ENCODE measurements around the gene RCCD1. TPM values are rescaled to one million over a fixed set of nuclear protein-coding genes. Genes with fewer than 3 reads are reported as not detected.

Gene RCCD1
- total RNA-seq, 4 donors from 2014 or later = 1.4 to 4.8 (median 4.4) TPM

DNA sequence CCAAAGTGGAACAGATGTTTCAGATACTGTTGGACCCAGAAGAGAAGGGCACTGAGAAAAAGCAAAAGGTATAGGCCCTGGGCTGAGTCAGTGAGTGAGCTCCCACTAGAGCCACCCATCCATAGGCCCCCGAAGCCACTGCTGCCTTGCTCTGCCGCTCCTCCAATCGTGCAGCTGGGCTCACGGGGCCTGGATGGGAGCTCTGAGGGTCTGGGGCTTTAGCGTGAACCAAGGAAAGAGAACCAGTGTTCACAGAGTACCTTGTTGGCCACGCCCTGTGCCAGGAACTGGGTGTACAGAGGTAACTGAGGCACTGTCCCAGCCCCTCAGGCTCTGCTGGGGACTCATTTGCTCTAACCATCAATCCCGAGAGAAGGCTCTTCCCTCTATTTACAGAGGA lies 14.9 kb upstream of the RCCD1 start:
- ATAC-seq (no peak), DNase-seq (no peak)
- intact Hi-C loops (cut with DNase I; ENCODE audit: low total_unique reads) = no loop called here
- Histone ChIP-seq H3K4me3 (no peak overlapping the region), H3K9me3 (no peaks in the 10 kb centered on the region), H3K27me3 (no peaks in the 10 kb centered on the region), H3K4me1 (peaks cover 9 to 14% of the 10 kb centered on the region in 2 donors), H3K36me3 (peaks cover 0 to 81% of the 10 kb centered on the region in 2 donors), H3K27ac (no peak overlapping the region)
- in situ Hi-C loops (cut with MboI; ENCODE audit: low sequenced_read_pairs in 4 of 4) = no loop called here
- no peak for TF ChIP-seq POLR2A (IDR thresholded peaks at IDR 0.05)
- no peak for TF ChIP-seq CTCF (IDR thresholded peaks at IDR 0.05 in 4 of 5, conservative IDR thresholded peaks at IDR 0.05 in 1 of 5)

DNA sequence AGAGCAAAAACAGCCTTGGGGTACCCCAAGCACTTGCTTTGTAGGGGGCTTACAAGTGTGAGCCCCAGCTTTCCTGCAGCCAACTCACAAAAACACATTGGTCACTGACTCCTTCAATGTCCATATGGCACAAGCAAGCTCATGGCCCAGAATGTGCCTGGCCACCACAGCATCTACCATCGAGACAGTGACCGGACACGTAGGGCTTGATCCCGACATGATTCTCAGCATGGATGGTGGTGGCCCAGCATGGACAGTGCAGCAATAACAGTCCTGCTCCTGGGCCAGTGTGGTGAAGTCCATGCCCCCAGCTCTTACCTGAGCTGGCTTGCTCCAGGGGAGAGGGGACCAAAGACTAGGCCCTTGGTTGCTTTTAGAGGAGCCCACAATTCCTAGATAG lies 13.6 kb upstream of the RCCD1 start:
- H3K4me1 ChIP-seq = peaks cover 4 to 5% of the 10 kb centered on the region in 2 donors
- H3K4me3 ChIP-seq = no peak overlapping the region
- DNase-seq = no peak
- peaks cover 0 to 87% of the 10 kb centered on the region in 2 donors for H3K36me3 ChIP-seq
- ATAC-seq = no peak
- no peaks in the 10 kb centered on the region for H3K9me3 ChIP-seq
- no peaks in the 10 kb centered on the region for H3K27me3 ChIP-seq
- in situ Hi-C loops (cut with MboI; ENCODE audit: low sequenced_read_pairs in 4 of 4) = no loop called here
- TF ChIP-seq CTCF (IDR thresholded peaks at IDR 0.05 in 4 of 5, conservative IDR thresholded peaks at IDR 0.05 in 1 of 5) = no peak
- no peak for TF ChIP-seq POLR2A (IDR thresholded peaks at IDR 0.05)
- intact Hi-C loops (cut with DNase I; ENCODE audit: low total_unique reads) = no loop called here
- no peak overlapping the region for H3K27ac ChIP-seq

DNA sequence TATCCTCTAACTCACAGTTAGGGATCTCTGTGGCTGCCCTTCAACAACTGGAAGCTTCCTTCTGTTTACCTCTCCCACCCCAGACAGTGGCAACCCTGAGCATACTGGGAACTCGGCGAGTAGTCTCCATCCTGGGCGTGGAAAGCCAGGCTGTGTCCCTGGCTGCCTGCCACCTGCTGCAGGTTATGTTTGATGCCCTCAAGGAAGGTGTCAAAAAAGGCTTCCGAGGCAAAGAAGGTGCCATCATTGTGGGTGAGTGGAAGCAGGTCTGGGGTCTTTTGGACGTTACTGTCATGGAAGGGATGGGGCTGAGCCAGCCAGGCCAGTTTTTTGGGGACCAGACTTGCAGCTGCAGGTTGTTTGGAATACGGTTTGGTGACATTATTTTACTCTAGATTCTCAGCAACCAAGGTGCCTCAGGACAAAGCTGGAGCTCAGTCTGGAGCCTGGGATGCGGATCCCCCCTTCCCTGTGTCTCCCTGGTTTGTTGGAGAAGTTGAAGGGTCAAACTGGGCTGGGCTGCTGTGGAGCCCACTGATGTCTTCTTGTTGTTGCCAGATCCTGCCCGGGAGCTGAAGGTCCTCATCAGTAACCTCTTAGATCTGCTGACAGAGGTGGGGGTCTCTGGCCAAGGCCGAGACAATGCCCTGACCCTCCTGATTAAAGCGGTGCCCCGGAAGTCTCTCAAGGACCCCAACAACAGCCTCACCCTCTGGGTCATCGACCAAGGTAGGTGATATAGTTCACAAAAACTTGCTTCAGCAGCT lies 12.1 kb upstream of the RCCD1 start:
- no peaks in the 10 kb centered on the region for H3K27me3 ChIP-seq
- DNase-seq (no peak), ATAC-seq (no peak)
- no peak overlapping the region for H3K27ac ChIP-seq
- no peaks in the 10 kb centered on the region for H3K4me1 ChIP-seq
- in situ Hi-C loops (cut with MboI; ENCODE audit: low sequenced_read_pairs in 4 of 4) = no loop called here
- no peaks in the 10 kb centered on the region for H3K9me3 ChIP-seq
- peaks cover 0 to 93% of the 10 kb centered on the region in 2 donors for H3K36me3 ChIP-seq
- TF ChIP-seq CTCF (IDR thresholded peaks at IDR 0.05 in 4 of 5, conservative IDR thresholded peaks at IDR 0.05 in 1 of 5) (no peak), POLR2A (IDR thresholded peaks at IDR 0.05) (no peak)
- H3K4me3 ChIP-seq = no peak overlapping the region
- intact Hi-C loops (cut with DNase I; ENCODE audit: low total_unique reads) = no loop called here

DNA sequence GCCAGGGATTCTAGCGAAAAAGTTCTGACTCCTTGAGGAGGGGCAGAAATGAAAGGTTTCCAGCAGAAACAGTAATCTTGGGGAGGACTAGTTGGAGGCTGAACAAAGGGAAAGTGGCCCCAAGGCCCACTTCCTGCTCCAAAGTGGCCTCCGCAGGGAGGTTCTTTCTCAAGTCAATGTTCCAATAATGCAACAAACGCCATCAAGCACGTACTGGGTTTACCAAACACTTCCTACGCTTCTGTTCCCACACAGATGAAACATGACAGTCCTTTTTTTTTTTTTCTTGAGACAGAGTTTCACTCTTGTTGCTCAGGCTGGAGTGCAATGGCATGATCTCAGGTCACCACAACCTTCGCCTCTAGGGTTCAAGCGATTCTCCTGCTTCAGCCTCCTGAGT lies 9.6 kb upstream of the RCCD1 start:
- TF ChIP-seq CTCF (IDR thresholded peaks at IDR 0.05 in 4 of 5, conservative IDR thresholded peaks at IDR 0.05 in 1 of 5) (no peak), POLR2A (IDR thresholded peaks at IDR 0.05) (no peak)
- Histone ChIP-seq H3K36me3 (peaks cover 0 to 93% of the 10 kb centered on the region in 2 donors), H3K9me3 (no peaks in the 10 kb centered on the region), H3K27ac (no peak overlapping the region), H3K27me3 (no peaks in the 10 kb centered on the region), H3K4me1 (no peaks in the 10 kb centered on the region), H3K4me3 (no peak overlapping the region)
- in situ Hi-C loops (cut with MboI; ENCODE audit: low sequenced_read_pairs in 4 of 4) (no loop called here), intact Hi-C loops (cut with DNase I; ENCODE audit: low total_unique reads) (no loop called here)
- DNase-seq (no peak), ATAC-seq (no peak)
